Liver (tissue), 3 donors: ENCODE measurements around the gene MED12.

Experiments used
- HNF4A ChIP-seq, 2 donors: conservative IDR thresholded peaks; 2 replicates each; pipeline ENCODE4 v1.6.1; 2016; ENCODE audit warnings: antibody characterized with exemption in 2 of 2, mild to moderate bottlenecking in 2 of 2
- JUND ChIP-seq, 2 donors: IDR thresholded peaks; 2 replicates each; pipeline ENCODE4 v1.6.1; 2016; ENCODE audit warnings: antibody characterized with exemption in 2 of 2
- NR2F2 ChIP-seq: IDR thresholded peaks from 2 replicates; pipeline ENCODE4 v1.6.1; 2016; ENCODE audit warnings: antibody characterized with exemption
- RAD21 ChIP-seq, 2 donors: IDR thresholded peaks; 2 replicates each; pipeline ENCODE4 v1.6.1; 2016; ENCODE audit warnings: antibody characterized with exemption in 2 of 2, mild to moderate bottlenecking in 2 of 2
- SP1 ChIP-seq: IDR thresholded peaks from 2 replicates; pipeline ENCODE4 v1.6.1; 2018; ENCODE audit warnings: antibody characterized with exemption, mild to moderate bottlenecking
- YY1 ChIP-seq: IDR thresholded peaks from 2 replicates; pipeline ENCODE4 v1.6.1; 2016; ENCODE audit warnings: antibody characterized with exemption, mild to moderate bottlenecking
- TF ChIP-seq, protein P1 (sequence below): fragments of 150-350 bp; IDR thresholded peaks from 2 replicates; pipeline ENCODE4 v1.5.1; 2017; ENCODE audit warnings: improper control_type of control experiment, low read depth, low read length; ENCODE audit not compliant: missing input control
- TF ChIP-seq, protein P2 (sequence below): IDR thresholded peaks from 2 replicates; pipeline ENCODE4 v1.6.1; 2016; ENCODE audit warnings: antibody characterized with exemption
- donor health status: healthy.
- donor health status: healthy.

DNA sequence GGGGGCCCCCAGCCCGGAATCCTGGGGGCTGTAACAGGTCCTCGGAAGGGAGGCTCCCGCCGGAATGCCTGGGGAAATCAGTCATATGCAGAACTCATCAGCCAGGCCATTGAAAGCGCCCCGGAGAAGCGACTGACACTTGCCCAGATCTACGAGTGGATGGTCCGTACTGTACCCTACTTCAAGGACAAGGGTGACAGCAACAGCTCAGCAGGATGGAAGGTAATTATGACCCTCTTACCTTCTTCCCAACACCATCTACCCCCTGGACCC, 21.7 kb upstream of the MED12 start:
- TF ChIP-seq, protein P1, sequence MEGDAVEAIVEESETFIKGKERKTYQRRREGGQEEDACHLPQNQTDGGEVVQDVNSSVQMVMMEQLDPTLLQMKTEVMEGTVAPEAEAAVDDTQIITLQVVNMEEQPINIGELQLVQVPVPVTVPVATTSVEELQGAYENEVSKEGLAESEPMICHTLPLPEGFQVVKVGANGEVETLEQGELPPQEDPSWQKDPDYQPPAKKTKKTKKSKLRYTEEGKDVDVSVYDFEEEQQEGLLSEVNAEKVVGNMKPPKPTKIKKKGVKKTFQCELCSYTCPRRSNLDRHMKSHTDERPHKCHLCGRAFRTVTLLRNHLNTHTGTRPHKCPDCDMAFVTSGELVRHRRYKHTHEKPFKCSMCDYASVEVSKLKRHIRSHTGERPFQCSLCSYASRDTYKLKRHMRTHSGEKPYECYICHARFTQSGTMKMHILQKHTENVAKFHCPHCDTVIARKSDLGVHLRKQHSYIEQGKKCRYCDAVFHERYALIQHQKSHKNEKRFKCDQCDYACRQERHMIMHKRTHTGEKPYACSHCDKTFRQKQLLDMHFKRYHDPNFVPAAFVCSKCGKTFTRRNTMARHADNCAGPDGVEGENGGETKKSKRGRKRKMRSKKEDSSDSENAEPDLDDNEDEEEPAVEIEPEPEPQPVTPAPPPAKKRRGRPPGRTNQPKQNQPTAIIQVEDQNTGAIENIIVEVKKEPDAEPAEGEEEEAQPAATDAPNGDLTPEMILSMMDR = no peak
- no peak for TF ChIP-seq JUND (IDR thresholded peaks at IDR 0.05)
- no peak for TF ChIP-seq HNF4A (conservative IDR thresholded peaks at IDR 0.05)
- no peak for TF ChIP-seq YY1
- TF ChIP-seq NR2F2 = no peak
- TF ChIP-seq, protein P2, sequence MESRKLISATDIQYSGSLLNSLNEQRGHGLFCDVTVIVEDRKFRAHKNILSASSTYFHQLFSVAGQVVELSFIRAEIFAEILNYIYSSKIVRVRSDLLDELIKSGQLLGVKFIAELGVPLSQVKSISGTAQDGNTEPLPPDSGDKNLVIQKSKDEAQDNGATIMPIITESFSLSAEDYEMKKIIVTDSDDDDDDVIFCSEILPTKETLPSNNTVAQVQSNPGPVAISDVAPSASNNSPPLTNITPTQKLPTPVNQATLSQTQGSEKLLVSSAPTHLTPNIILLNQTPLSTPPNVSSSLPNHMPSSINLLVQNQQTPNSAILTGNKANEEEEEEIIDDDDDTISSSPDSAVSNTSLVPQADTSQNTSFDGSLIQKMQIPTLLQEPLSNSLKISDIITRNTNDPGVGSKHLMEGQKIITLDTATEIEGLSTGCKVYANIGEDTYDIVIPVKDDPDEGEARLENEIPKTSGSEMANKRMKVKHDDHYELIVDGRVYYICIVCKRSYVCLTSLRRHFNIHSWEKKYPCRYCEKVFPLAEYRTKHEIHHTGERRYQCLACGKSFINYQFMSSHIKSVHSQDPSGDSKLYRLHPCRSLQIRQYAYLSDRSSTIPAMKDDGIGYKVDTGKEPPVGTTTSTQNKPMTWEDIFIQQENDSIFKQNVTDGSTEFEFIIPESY = no peak
- TF ChIP-seq SP1 = no peak
- no peak for TF ChIP-seq RAD21 (IDR thresholded peaks at IDR 0.05)
